ENCODE results near the gene ANKFY1. TPM values are rescaled to one million over a fixed set of nuclear protein-coding genes. Genes with fewer than 3 reads are reported as not detected.

ANKFY1 gene
- total RNA-seq, 1 donor from 2014 or later: 72.6 TPM

GRCh38 chr17:4136373-4136772, 127.4 kb downstream of the ANKFY1 start:
- Mint-ChIP-seq H3K27me3 (no peaks in the 10 kb centered on the region), H3K36me3 (no peaks in the 10 kb centered on the region), H3K4me3 (no peak overlapping the region), H3K9me3 (no peaks in the 10 kb centered on the region), H3K4me1 (ENCODE audit: unreplicated experiment) (peaks cover 26% of the 10 kb centered on the region), H3K27ac (no peak overlapping the region)
- no peak for DNase-seq (ENCODE audit: extremely low spot score, unreplicated experiment)
- TF ChIP-seq CTCF (conservative IDR thresholded peaks at IDR 0.05): no peak

GRCh38 chr17:4135489-4135888, 128.3 kb downstream of the ANKFY1 start:
- H3K9me3 Mint-ChIP-seq: no peaks in the 10 kb centered on the region
- H3K4me1 Mint-ChIP-seq (ENCODE audit: unreplicated experiment): peaks cover 28% of the 10 kb centered on the region
- no peak overlapping the region for H3K4me3 Mint-ChIP-seq
- H3K27ac Mint-ChIP-seq: no peak overlapping the region
- H3K36me3 Mint-ChIP-seq: no peaks in the 10 kb centered on the region
- no peak for TF ChIP-seq CTCF (conservative IDR thresholded peaks at IDR 0.05)
- no peak for DNase-seq (ENCODE audit: extremely low spot score, unreplicated experiment)
- H3K27me3 Mint-ChIP-seq: no peaks in the 10 kb centered on the region

GRCh38 chr17:4134721-4135120, 129.1 kb downstream of the ANKFY1 start:
- Mint-ChIP-seq H3K27me3 (no peaks in the 10 kb centered on the region), H3K4me3 (no peak overlapping the region), H3K27ac (peak overlapping the region; percentile 24), H3K4me1 (ENCODE audit: unreplicated experiment) (peaks cover 23% of the 10 kb centered on the region), H3K36me3 (no peaks in the 10 kb centered on the region), H3K9me3 (no peaks in the 10 kb centered on the region)
- TF ChIP-seq CTCF (conservative IDR thresholded peaks at IDR 0.05): no peak
- no peak for DNase-seq (ENCODE audit: extremely low spot score, unreplicated experiment)

- no peak for TF ChIP-seq CTCF (conservative IDR thresholded peaks at IDR 0.05)
- Mint-ChIP-seq H3K27me3 (no peaks in the 10 kb centered on the region), H3K4me1 (ENCODE audit: unreplicated experiment) (peaks cover 15% of the 10 kb centered on the region), H3K4me3 (no peak overlapping the region), H3K9me3 (no peaks in the 10 kb centered on the region), H3K27ac (no peak overlapping the region), H3K36me3 (peaks cover 3% of the 10 kb centered on the region)
- DNase-seq (ENCODE audit: extremely low spot score, unreplicated experiment): no peak
Measured at GRCh38 chr17:4130715-4131114, 133.1 kb downstream of the ANKFY1 start.

- no peak for DNase-seq (ENCODE audit: extremely low spot score, unreplicated experiment)
- peaks cover 14% of the 10 kb centered on the region for H3K4me1 Mint-ChIP-seq (ENCODE audit: unreplicated experiment)
- no peaks in the 10 kb centered on the region for H3K9me3 Mint-ChIP-seq
- H3K4me3 Mint-ChIP-seq: no peak overlapping the region
- H3K36me3 Mint-ChIP-seq: peaks cover 12% of the 10 kb centered on the region
- H3K27ac Mint-ChIP-seq: no peak overlapping the region
- H3K27me3 Mint-ChIP-seq: no peaks in the 10 kb centered on the region
- TF ChIP-seq CTCF (conservative IDR thresholded peaks at IDR 0.05): no peak
Measured at GRCh38 chr17:4127555-4127954, 136.2 kb downstream of the ANKFY1 start.

GRCh38 chr17:4125552-4125951, 138.2 kb downstream of the ANKFY1 start:
- Mint-ChIP-seq H3K4me1 (ENCODE audit: unreplicated experiment) (peaks cover 8% of the 10 kb centered on the region), H3K9me3 (no peaks in the 10 kb centered on the region), H3K27me3 (no peaks in the 10 kb centered on the region), H3K27ac (no peak overlapping the region), H3K36me3 (peaks cover 12% of the 10 kb centered on the region), H3K4me3 (no peak overlapping the region)
- no peak for DNase-seq (ENCODE audit: extremely low spot score, unreplicated experiment)
- no peak for TF ChIP-seq CTCF (conservative IDR thresholded peaks at IDR 0.05)
